Measurements from ENCODE around the gene MVP.
"Not testable (repeated sequence)": the region's sequence is repeated elsewhere in the genome, so short reads cannot be mapped to it uniquely, and the experiment has no call there.

DNA sequence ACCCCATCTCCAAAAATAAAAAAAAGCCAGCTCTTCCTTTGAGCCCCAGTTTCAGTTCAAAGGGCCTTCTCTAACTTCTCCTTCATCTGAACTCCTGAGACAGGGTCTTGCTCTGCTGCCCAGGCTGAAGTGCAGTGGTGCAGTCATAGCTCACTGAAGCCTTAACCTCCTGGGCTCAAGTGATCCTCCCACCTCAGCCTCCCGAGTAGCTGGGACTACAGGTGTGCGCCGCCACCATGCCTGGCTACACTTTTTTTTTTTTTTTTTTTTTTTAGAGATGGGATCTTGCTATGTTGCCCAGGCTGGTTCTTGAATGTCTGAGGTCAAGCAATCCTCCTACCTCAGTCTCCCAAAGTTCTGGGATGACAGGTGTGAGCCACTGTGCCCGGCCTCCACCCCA, 13.0 kb downstream of the MVP start:
- TF ChIP-seq, protein P1, sequence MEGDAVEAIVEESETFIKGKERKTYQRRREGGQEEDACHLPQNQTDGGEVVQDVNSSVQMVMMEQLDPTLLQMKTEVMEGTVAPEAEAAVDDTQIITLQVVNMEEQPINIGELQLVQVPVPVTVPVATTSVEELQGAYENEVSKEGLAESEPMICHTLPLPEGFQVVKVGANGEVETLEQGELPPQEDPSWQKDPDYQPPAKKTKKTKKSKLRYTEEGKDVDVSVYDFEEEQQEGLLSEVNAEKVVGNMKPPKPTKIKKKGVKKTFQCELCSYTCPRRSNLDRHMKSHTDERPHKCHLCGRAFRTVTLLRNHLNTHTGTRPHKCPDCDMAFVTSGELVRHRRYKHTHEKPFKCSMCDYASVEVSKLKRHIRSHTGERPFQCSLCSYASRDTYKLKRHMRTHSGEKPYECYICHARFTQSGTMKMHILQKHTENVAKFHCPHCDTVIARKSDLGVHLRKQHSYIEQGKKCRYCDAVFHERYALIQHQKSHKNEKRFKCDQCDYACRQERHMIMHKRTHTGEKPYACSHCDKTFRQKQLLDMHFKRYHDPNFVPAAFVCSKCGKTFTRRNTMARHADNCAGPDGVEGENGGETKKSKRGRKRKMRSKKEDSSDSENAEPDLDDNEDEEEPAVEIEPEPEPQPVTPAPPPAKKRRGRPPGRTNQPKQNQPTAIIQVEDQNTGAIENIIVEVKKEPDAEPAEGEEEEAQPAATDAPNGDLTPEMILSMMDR (IDR thresholded peaks at IDR 0.05): not testable (repeated sequence)
- not testable (repeated sequence) for TF ChIP-seq POLR2A (IDR thresholded peaks at IDR 0.05)
